ENCODE data around the gene SKAP1.

GRCh38 chr17:48394821-48395220 lies 35.2 kb downstream of the SKAP1 start:
- TF ChIP-seq POLR2AphosphoS5 (IDR thresholded peaks at IDR 0.05) = no peak
- TF ChIP-seq CTCF (IDR thresholded peaks at IDR 0.05) = no peak
- TF ChIP-seq POLR2A (IDR thresholded peaks at IDR 0.05) = no peak

All from gastroesophageal sphincter (tissue), 3 donors.